IMR-90 (cell line): ENCODE data around the gene VCL. TPM values are rescaled to one million over a fixed set of nuclear protein-coding genes. Genes with fewer than 3 reads are reported as not detected.

Experiments used
- ATAC-seq: fragments of 200-7000 bp; cut with Tn5 transposase; 2 replicates; pipeline ENCODE4 v1.9.1; 2020; ENCODE audit warnings: low read depth, mild to moderate bottlenecking, moderate library complexity
- BruUV-seq: library from RNA; stranded (reverse); fragments of 400-500 nt; replicated peaks from 2 replicates; lab custom pipeline; 2021; lab: Mats Ljungman, UMichigan
- CTCF ChIA-PET: fragments of 300-600 bp; formaldehyde crosslinking; extraction: SDS; loops from one replicate; lab custom pipeline; 2021; ENCODE audit warnings: antibody characterized with exemption; lab: Yijun Ruan, JAX
- POLR2A ChIA-PET: fragments of 300-600 bp; sonication (Branson Sonifier 250); formaldehyde crosslinking; loops from one replicate; lab custom pipeline; 2022; ENCODE audit warnings: antibody characterized with exemption; ENCODE audit not compliant: unreplicated experiment; lab: Charles Lee
- DNase-seq: peaks from one replicate; pipeline ENCODE4 v3.0.0; 2013
- H2AFZ ChIP-seq: replicated peaks from 2 replicates; pipeline ENCODE3; 2013; ENCODE audit warnings: low read length, mild to moderate bottlenecking; ENCODE audit not compliant: poor library complexity
- H2AK5ac ChIP-seq: 2 replicates; pipeline ENCODE4 v1.6.1; 2013; ENCODE audit warnings: low read depth, low read length, inconsistent platforms
- H2AK9ac ChIP-seq: replicated peaks from 2 replicates; pipeline ENCODE3; 2013; ENCODE audit warnings: mild to moderate bottlenecking, low read depth, low read length, moderate library complexity; ENCODE audit not compliant: poor library complexity
- H2BK120ac ChIP-seq: 2 replicates; pipeline ENCODE4 v1.6.1; 2013; ENCODE audit warnings: low read depth, low read length, inconsistent platforms
- H2BK15ac ChIP-seq: 3 replicates; pipeline ENCODE4 v1.6.1; 2013; ENCODE audit warnings: low read depth, low read length, inconsistent platforms
- H2BK20ac ChIP-seq: 2 replicates; pipeline ENCODE4 v1.6.1; 2013; ENCODE audit warnings: low read depth, mild to moderate bottlenecking, inconsistent platforms, low read length, moderate library complexity
- H2BK5ac ChIP-seq: 2 replicates; pipeline ENCODE4 v1.6.1; 2013; ENCODE audit warnings: mild to moderate bottlenecking, low read depth, low read length, inconsistent platforms; ENCODE audit not compliant: poor library complexity, severe bottlenecking
- H3K14ac ChIP-seq: replicated peaks from 2 replicates; pipeline ENCODE4 v1.6.1; 2013; ENCODE audit warnings: low read depth, low read length, inconsistent platforms
- H3K18ac ChIP-seq: 2 replicates; pipeline ENCODE4 v1.6.1; 2013; ENCODE audit warnings: low read depth, low read length, control low read depth
- H3K23ac ChIP-seq: 2 replicates; pipeline ENCODE4 v1.6.1; 2013; ENCODE audit warnings: low read depth, low read length, inconsistent platforms
- H3K27ac ChIP-seq: 2 replicates; pipeline ENCODE4 v1.5.1; 2013; ENCODE audit warnings: mild to moderate bottlenecking, control low read depth, low read length; ENCODE audit not compliant: insufficient read depth
- H3K27me3 ChIP-seq: 2 replicates; pipeline ENCODE4 v1.6.1; 2013; ENCODE audit warnings: low read length; ENCODE audit not compliant: control insufficient read depth, insufficient read depth
- H3K36me3 ChIP-seq: 2 replicates; pipeline ENCODE4 v1.6.1; 2013; ENCODE audit warnings: low read length, mixed read lengths; ENCODE audit not compliant: control insufficient read depth, insufficient read depth
- H3K4ac ChIP-seq: 2 replicates; pipeline ENCODE4 v1.6.1; 2013; ENCODE audit warnings: low read depth, low read length, inconsistent platforms
- H3K4me1 ChIP-seq: 2 replicates; pipeline ENCODE4 v1.6.1; 2013; ENCODE audit warnings: low read length, mixed read lengths; ENCODE audit not compliant: control insufficient read depth, insufficient read depth
- H3K4me2 ChIP-seq: 2 replicates; pipeline ENCODE4 v1.6.1; 2013; ENCODE audit warnings: low read depth, mild to moderate bottlenecking, control low read depth, low read length, moderate library complexity
- H3K4me3 ChIP-seq: 2 replicates; pipeline ENCODE4 v1.5.1; 2013; ENCODE audit warnings: low read depth, mild to moderate bottlenecking, control low read depth, low read length, moderate library complexity; ENCODE audit not compliant: insufficient read depth
- H3K56ac ChIP-seq: 2 replicates; pipeline ENCODE4 v1.6.1; 2013; ENCODE audit warnings: low read length, inconsistent platforms; ENCODE audit not compliant: insufficient read depth; ENCODE audit errors: extremely low read depth
- H3K79me1 ChIP-seq, 2 experiments: 2 replicates each; pipeline ENCODE4 v1.6.1; 2013; ENCODE audit warnings: low read length in 2 of 2, inconsistent platforms in 1 of 2, low read depth in 1 of 2
- H3K9ac ChIP-seq: 2 replicates; pipeline ENCODE4 v1.6.1; 2013; ENCODE audit warnings: low read depth, low read length, control low read depth
- H3K9me1 ChIP-seq: 2 replicates; pipeline ENCODE4 v1.6.1; 2013; ENCODE audit warnings: low read length, inconsistent platforms; ENCODE audit not compliant: insufficient read depth
- H3K9me3 ChIP-seq: 2 replicates; pipeline ENCODE4 v1.6.1; 2013; ENCODE audit warnings: low read length; ENCODE audit not compliant: control insufficient read depth, insufficient read depth
- H4K20me1 ChIP-seq: 2 replicates; pipeline ENCODE4 v1.6.1; 2013; ENCODE audit warnings: low read length, inconsistent platforms; ENCODE audit not compliant: insufficient read depth
- H4K5ac ChIP-seq: 2 replicates; pipeline ENCODE4 v1.6.1; 2013; ENCODE audit warnings: mild to moderate bottlenecking, low read depth, low read length, control low read depth
- H4K8ac ChIP-seq, 2 experiments: 2 replicates each; pipeline ENCODE4 v1.6.1; 2013; ENCODE audit warnings: low read depth in 2 of 2, low read length in 2 of 2, control low read depth in 1 of 2, inconsistent platforms in 1 of 2
- H4K91ac ChIP-seq: 2 replicates; pipeline ENCODE4 v1.6.1; 2013; ENCODE audit warnings: low read depth, low read length, inconsistent platforms; ENCODE audit not compliant: insufficient read depth
- CEBPB ChIP-seq: IDR thresholded peaks from 2 replicates; pipeline ENCODE4 v1.6.1; 2012; ENCODE audit warnings: low read depth, low read length, improper control_type of control experiment
- FOS ChIP-seq: fragments of 150-350 bp; IDR thresholded peaks from 2 replicates; pipeline ENCODE4 v1.6.1; 2016; ENCODE audit warnings: low read depth, low read length
- SMC3 ChIP-seq: fragments of 150-350 bp; IDR thresholded peaks from 2 replicates; pipeline ENCODE4 v1.6.1; 2016; ENCODE audit warnings: low read depth, mild to moderate bottlenecking, antibody characterized with exemption, low read length, moderate library complexity
- WGBS, 2 experiments: methylation state at CpG; one replicate each; pipeline versions ENCODE4 v1.1.5 to v1.1.7; 2013; ENCODE audit warnings: missing lambda C conversion rate in 2 of 2; ENCODE audit not compliant: insufficient read length in 1 of 2; ENCODE audit errors: extremely low coverage in 2 of 2; 5-methylcytosine and 5-hydroxymethylcytosine counted together
- dilution Hi-C: fragments of 300-500 bp; cut with HindIII; formaldehyde crosslinking; loops from one replicate; pipeline ENCODE4 v1.14.3; 2018; ENCODE audit warnings: low sequenced_read_pairs; ENCODE audit not compliant: unreplicated experiment
- in situ Hi-C: fragments of 300-500 bp; cut with MboI; formaldehyde crosslinking; loops from 3 replicates; pipeline ENCODE4 v1.14.3; 2019; ENCODE audit warnings: low sequenced_read_pairs, inconsistent platforms, mixed read lengths
- intact Hi-C: fragments of 100-400 bp; cut with micrococcal nuclease; formaldehyde crosslinking; loops from 2 replicates; pipeline ENCODE4 v1.10.0; 2022
- polyA plus RNA-seq, 3 experiments: library from polyadenylated mRNA; depleted of rRNA; stranded (reverse); fragments of >200 nt; gene quantifications; 2 replicates each; pipeline ENCODE4 v1.2.3, GENCODE V29; 2012; ENCODE audit warnings: low replicate concordance in 1 of 3
- total RNA-seq: library from RNA; depleted of rRNA; stranded (reverse); fragments of >200 nt; gene quantifications from 2 replicates; pipeline ENCODE4 v1.2.3, GENCODE V29; 2012

Gene VCL
- total and polyA plus RNA-seq, 2 of the 4 experiments (the other 2 are of a cell fraction): 227 to 283 TPM

DNA sequence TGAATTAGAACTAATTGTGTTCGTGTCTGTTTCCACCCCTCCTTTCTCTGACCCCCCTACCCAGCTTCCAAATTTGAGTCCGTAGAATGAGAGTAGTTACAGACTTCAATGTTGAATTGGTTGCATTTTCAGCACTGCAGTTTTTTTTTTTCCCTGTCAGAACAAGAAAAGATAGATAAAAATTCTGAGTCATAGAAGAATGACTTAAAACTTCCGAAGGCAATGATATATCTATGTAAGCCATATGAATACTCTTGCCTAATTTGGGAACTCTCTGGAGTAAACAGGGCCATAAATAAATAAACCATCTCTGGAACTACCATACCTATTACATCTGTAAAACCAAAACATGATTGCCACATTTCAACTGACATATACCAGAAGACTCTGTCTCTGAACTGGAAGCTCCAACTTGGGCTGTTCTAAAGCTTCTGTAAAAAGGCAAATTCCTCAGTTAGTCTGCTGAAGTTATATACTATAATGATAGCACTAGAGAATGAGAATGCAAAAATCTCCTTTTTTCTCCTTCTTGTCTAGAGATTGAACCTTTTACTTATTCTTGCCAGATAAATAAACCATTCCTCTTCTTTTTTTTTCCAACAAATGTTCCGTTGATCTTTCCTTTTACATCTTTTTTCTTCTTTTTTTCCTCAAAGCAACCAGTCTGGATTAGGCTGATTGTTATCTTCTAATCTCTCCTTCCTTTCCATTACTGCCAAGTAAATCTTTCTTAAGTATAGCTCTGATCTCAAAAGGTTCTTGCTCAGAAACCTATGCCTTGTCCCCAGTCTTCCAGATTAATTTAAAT is 23.5 kb downstream of the VCL start:
- peak overlapping the region; percentile 53; the same call in 1 of the 2 replicates for H3K4ac ChIP-seq
- H2BK15ac ChIP-seq: 0 out of 3 replicates have a peak overlapping the region, but pooled peaks have one; percentile 10
- H3K23ac ChIP-seq: peak overlapping the region; percentile 65; the same call in 1 of the 2 replicates
- H4K8ac ChIP-seq: peak overlapping the region; percentile 23 to 27; a peak in 2 of 4 replicates
- H3K9me1 ChIP-seq: peaks cover 9% of the 10 kb centered on the region
- 0 out of 2 replicates have a peak overlapping the region, but pooled peaks have one; percentile 17 for H4K91ac ChIP-seq
- peak overlapping the region; percentile 16; the same call in 1 of the 2 replicates for H2AK5ac ChIP-seq
- in situ Hi-C loops: no loop called here
- TF ChIP-seq SMC3 (no peak), FOS (peak; percentile 54), CEBPB (peak; percentile 94)
- H2AK9ac ChIP-seq: no peak overlapping the region
- H3K27me3 ChIP-seq: no peaks in the 10 kb centered on the region
- peak overlapping the region; percentile 91 for H3K4me2 ChIP-seq
- TSS peak; percentile 10 for BruUV-seq
- ATAC-seq: peak; percentile 53
- peak; percentile 91 for DNase-seq
- ChIA-PET POLR2A (interaction anchor here (1.0 kb wide), 1 partner anchor 22 kb away, joined by 7 read pairs; no protein-coding TSS in a partner anchor), CTCF (interaction anchor here (0.6 kb wide), 1 partner anchor 133 kb away, joined by 6 read pairs; no protein-coding TSS in a partner anchor)
- H2BK120ac ChIP-seq: peak overlapping the region; percentile 58; the same call in 1 of the 2 replicates
- dilution Hi-C loops: no loop called here
- WGBS, 2 experiments: 60 to 100% methylated on average over 1 of the region's 4 CpGs
- H3K36me3 ChIP-seq: peaks cover 10% of the 10 kb centered on the region
- peak overlapping the region; percentile 63 for H3K56ac ChIP-seq
- H2BK5ac ChIP-seq: peak overlapping the region; percentile 88
- H4K20me1 ChIP-seq: peaks cover 93% of the 10 kb centered on the region
- no peak overlapping the region for H2AFZ ChIP-seq
- peak overlapping the region; percentile 100 for H3K27ac ChIP-seq
- peaks cover 21% of the 10 kb centered on the region for H3K4me1 ChIP-seq
- H4K5ac ChIP-seq: peak overlapping the region; percentile 73
- H3K14ac ChIP-seq: peak overlapping the region; percentile 20; the same call in 1 of the 2 replicates
- no peaks in the 10 kb centered on the region for H3K9me3 ChIP-seq
- no peak overlapping the region; the same call in 1 of the 2 replicates for H3K4me3 ChIP-seq
- peaks cover 0 to 43% of the 10 kb centered on the region in 2 experiments; a peak in 2 of 4 replicates for H3K79me1 ChIP-seq
- intact Hi-C loops: no loop called here
- peak overlapping the region; percentile 81 for H3K9ac ChIP-seq
- peak overlapping the region; percentile 81 for H3K18ac ChIP-seq
- peak overlapping the region; percentile 17; the same call in 1 of the 2 replicates for H2BK20ac ChIP-seq
